ENCODE measurements around the gene SV2C. TPM values are rescaled to one million over a fixed set of nuclear protein-coding genes. Genes with fewer than 3 reads are reported as not detected.

Gene SV2C
- total RNA-seq, 1 donor from 2014 or later, result 0.05 TPM

DNA sequence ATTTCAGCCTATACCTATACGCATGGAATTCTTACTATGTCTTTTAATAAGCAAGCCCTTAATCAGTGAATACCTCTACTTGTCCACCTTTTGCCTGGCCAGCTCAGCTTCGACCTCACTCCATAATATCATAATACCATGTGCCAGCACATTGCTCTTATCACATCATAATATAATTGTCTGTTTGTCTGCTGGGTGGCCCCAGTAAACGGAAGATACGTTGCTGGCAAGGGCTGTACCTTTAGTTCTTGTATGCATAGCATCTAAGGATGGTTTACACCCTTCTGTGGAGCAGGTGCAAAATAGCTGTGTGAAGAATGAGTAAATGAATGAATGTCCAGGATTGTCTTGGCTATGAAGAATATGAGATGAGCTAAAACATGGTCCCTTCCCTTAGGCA, 29.9 kb downstream of the SV2C start:
- intact Hi-C loops (cut with micrococcal nuclease), result no loop called here
- Mint-ChIP-seq H3K36me3 (ENCODE audit: low read depth) (no peaks in the 10 kb centered on the region), H3K4me1 (ENCODE audit: low read depth) (no peaks in the 10 kb centered on the region), H3K27ac (no peak overlapping the region), H3K27me3 (ENCODE audit: low read depth) (peaks cover 15% of the 10 kb centered on the region), H3K9me3 (no peaks in the 10 kb centered on the region), H3K4me3 (ENCODE audit: low read depth) (no peak overlapping the region)
- DNase-seq (ENCODE audit: low spot score), result no peak

DNA sequence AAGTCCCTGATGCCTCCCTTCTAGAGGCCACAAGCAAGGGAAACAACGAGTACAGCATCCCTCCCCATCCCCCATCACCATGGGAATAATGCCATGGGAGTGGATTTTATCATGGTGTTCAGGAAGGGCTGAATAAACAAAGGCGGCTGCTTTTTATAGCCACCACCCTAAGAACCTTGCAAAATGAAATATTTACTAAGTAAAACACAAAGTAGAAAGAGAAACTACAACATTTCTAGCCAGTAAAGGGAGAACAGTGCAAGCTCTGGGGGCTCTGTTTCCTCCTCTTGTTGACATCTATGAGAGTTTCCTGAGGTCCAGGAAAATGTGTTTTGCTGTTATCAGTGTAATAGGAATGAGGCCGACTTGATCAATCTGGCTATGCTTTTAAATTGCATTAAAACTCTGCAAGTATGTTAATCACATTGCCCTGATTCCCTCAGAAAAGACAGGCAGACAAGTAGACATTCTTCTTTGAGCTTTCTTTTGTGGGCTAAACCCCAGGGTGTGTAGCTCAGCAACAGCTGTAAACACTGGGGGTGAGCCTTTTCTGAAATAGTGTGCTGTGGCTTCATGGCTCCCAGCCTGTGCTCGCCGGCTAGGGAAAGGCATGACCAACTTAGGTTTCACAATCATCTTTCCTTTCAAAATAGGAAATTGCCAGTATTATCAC, 31.1 kb downstream of the SV2C start:
- Mint-ChIP-seq H3K9me3 (no peaks in the 10 kb centered on the region), H3K27ac (no peak overlapping the region), H3K4me3 (ENCODE audit: low read depth) (no peak overlapping the region), H3K36me3 (ENCODE audit: low read depth) (no peaks in the 10 kb centered on the region), H3K27me3 (ENCODE audit: low read depth) (peaks cover 14% of the 10 kb centered on the region), H3K4me1 (ENCODE audit: low read depth) (no peaks in the 10 kb centered on the region)
- no peak for DNase-seq (ENCODE audit: low spot score)
- intact Hi-C loops (cut with micrococcal nuclease), result no loop called here

DNA sequence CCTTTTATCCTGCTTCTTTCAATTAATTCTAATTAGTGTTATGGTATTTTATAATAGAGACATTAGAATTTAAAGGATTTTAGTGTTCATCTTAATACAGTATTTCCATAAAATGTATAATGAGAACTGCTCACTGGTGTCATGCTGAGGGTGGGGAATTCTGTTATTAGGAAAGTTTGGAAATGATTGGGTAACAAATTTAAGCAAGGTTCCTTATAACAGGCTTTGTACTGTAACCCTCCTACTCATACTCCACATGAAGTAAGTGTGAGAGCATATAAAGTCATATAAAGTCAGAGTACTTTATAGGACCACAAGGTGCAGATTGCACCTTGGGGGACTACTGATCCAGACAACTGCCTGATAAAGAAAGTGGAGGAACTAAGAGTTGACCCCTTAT, 42.2 kb downstream of the SV2C start:
- Mint-ChIP-seq H3K27me3 (ENCODE audit: low read depth) (peaks cover 2% of the 10 kb centered on the region), H3K27ac (no peak overlapping the region), H3K4me1 (ENCODE audit: low read depth) (no peaks in the 10 kb centered on the region), H3K36me3 (ENCODE audit: low read depth) (no peaks in the 10 kb centered on the region), H3K4me3 (ENCODE audit: low read depth) (no peak overlapping the region), H3K9me3 (no peaks in the 10 kb centered on the region)
- intact Hi-C loops (cut with micrococcal nuclease), result no loop called here
- DNase-seq (ENCODE audit: low spot score), result no peak

DNA sequence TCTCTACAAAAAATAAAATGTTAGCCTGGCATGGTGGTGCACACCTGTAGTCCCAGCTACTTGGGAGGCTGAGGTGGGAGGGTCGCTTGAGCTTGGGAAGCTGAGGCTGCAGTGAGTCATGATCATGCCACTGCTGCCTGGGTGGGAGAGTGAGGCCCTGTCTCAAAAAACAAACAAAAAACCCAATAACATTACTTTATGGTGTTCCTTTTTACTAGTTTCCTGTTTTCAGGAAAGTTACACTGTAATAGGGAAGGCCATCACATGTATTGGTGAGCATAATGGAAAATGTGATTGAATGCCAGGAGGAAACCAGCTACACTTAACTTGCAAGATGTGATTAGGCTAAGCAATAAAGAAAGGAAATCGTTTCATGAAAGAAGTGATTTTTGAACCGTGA, 42.7 kb downstream of the SV2C start:
- peaks cover 5% of the 10 kb centered on the region for H3K27me3 Mint-ChIP-seq (ENCODE audit: low read depth)
- H3K36me3 Mint-ChIP-seq (ENCODE audit: low read depth), result no peaks in the 10 kb centered on the region
- intact Hi-C loops (cut with micrococcal nuclease), result no loop called here
- H3K27ac Mint-ChIP-seq, result no peak overlapping the region
- DNase-seq (ENCODE audit: low spot score), result no peak
- H3K4me1 Mint-ChIP-seq (ENCODE audit: low read depth), result no peaks in the 10 kb centered on the region
- H3K4me3 Mint-ChIP-seq (ENCODE audit: low read depth), result no peak overlapping the region
- no peaks in the 10 kb centered on the region for H3K9me3 Mint-ChIP-seq

- Mint-ChIP-seq H3K36me3 (ENCODE audit: low read depth) (no peaks in the 10 kb centered on the region), H3K4me1 (ENCODE audit: low read depth) (no peaks in the 10 kb centered on the region), H3K27ac (no peak overlapping the region), H3K27me3 (ENCODE audit: low read depth) (peaks cover 25% of the 10 kb centered on the region), H3K4me3 (ENCODE audit: low read depth) (no peak overlapping the region), H3K9me3 (no peaks in the 10 kb centered on the region)
- intact Hi-C loops (cut with micrococcal nuclease), result no loop called here
- no peak for DNase-seq (ENCODE audit: low spot score)
These were observed 50.8 kb downstream of the SV2C start for GRCh38 chr5:76134003-76134402.

DNA sequence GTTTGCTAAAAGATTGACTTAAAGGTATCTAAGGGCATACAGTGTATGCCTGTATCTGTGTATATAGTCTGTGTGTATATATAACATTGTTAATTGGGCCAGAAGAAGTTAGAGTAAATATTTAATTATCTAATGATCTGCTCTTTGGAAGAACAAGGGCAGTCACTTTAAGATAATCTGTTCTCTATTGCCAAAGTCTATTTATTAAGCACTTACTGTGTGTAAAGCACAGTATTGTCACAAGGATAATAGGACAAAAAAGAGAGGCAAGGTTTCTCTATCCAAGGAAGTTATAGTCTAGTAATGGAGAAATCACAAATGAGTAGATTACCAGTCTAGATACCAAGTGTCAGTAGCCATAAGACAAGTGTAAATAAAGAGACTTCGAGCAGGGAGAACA, 51.5 kb downstream of the SV2C start:
- Mint-ChIP-seq H3K27ac (no peak overlapping the region), H3K36me3 (ENCODE audit: low read depth) (no peaks in the 10 kb centered on the region), H3K4me1 (ENCODE audit: low read depth) (no peaks in the 10 kb centered on the region), H3K4me3 (ENCODE audit: low read depth) (no peak overlapping the region), H3K9me3 (no peaks in the 10 kb centered on the region), H3K27me3 (ENCODE audit: low read depth) (peaks cover 28% of the 10 kb centered on the region)
- intact Hi-C loops (cut with micrococcal nuclease), result no loop called here
- no peak for DNase-seq (ENCODE audit: low spot score)

DNA sequence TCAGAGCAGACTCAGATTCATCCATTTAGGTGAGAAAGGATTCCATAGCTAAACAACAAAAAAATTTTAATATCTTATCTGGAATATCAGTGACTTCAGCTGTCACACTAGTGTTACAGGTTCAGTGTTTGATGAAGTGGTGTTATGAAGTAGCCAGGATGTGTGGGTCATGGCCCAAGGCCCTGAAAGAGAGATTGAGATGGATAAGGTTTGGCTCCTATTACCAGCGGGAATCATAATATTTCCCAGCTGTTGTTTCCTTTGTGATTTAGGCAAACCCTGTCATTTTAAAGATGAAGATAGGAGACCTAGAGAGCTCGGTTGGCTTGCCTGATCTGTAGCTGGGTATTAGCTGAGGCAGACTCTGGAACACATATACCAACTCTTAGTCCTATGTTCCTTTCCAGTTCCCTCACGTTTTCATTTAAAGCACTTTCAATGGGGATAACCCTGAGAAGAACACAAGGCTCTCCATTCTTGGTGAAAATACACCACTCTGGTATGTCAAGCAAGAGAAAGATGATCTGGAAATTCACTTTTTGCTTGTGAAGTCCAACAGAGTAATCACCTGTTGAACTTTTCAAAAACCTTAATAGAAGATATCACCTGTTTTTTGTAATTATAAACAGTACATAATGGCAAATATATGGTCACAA, 54.8 kb downstream of the SV2C start:
- DNase-seq (ENCODE audit: low spot score), result no peak

DNA sequence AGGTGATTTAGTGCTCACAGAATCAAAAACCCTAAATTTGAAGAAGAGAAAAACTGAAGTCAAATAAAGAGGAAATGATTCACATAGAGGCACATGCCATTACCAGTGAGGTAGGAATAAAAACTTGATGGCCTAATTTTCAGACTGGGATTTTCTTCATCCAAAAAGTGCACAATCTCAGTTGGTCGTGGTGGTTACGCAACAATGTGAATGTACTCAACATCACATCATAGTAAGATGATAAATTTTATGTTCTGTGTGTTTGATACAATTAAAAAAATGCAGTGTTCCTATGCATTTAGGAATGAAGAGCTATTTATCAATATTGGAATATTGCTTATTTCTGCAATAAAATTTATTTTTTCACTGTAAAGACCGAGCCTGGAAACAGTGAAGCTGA, 60.7 kb downstream of the SV2C start:
- no peak for DNase-seq (ENCODE audit: low spot score)
- Mint-ChIP-seq H3K27ac (no peak overlapping the region), H3K9me3 (no peaks in the 10 kb centered on the region), H3K4me1 (ENCODE audit: low read depth) (no peaks in the 10 kb centered on the region), H3K4me3 (ENCODE audit: low read depth) (no peak overlapping the region), H3K36me3 (ENCODE audit: low read depth) (no peaks in the 10 kb centered on the region), H3K27me3 (ENCODE audit: low read depth) (peaks cover 11% of the 10 kb centered on the region)
- intact Hi-C loops (cut with micrococcal nuclease), result no loop called here

More for the DNA sequence above, 54.8 kb downstream of the SV2C start:
- no peaks in the 10 kb centered on the region for H3K9me3 Mint-ChIP-seq
- no peaks in the 10 kb centered on the region for H3K4me1 Mint-ChIP-seq (ENCODE audit: low read depth)
- intact Hi-C loops (cut with micrococcal nuclease), result no loop called here
- H3K27ac Mint-ChIP-seq, result no peak overlapping the region
- H3K4me3 Mint-ChIP-seq (ENCODE audit: low read depth), result no peak overlapping the region
- no peaks in the 10 kb centered on the region for H3K36me3 Mint-ChIP-seq (ENCODE audit: low read depth)
- peaks cover 23% of the 10 kb centered on the region for H3K27me3 Mint-ChIP-seq (ENCODE audit: low read depth)

GRCh38 chr5:76144513-76145274, 61.5 kb downstream of the SV2C start:
- Mint-ChIP-seq H3K9me3 (no peaks in the 10 kb centered on the region), H3K27ac (no peak overlapping the region), H3K36me3 (ENCODE audit: low read depth) (no peaks in the 10 kb centered on the region), H3K27me3 (ENCODE audit: low read depth) (peaks cover 8% of the 10 kb centered on the region), H3K4me3 (ENCODE audit: low read depth) (no peak overlapping the region), H3K4me1 (ENCODE audit: low read depth) (no peaks in the 10 kb centered on the region)
- intact Hi-C loops (cut with micrococcal nuclease), result no loop called here
- DNase-seq (ENCODE audit: low spot score), result no peak

- Mint-ChIP-seq H3K27ac (no peak overlapping the region), H3K27me3 (ENCODE audit: low read depth) (peaks cover 9% of the 10 kb centered on the region), H3K36me3 (ENCODE audit: low read depth) (no peaks in the 10 kb centered on the region), H3K4me3 (ENCODE audit: low read depth) (no peak overlapping the region), H3K9me3 (no peaks in the 10 kb centered on the region), H3K4me1 (ENCODE audit: low read depth) (no peaks in the 10 kb centered on the region)
- DNase-seq (ENCODE audit: low spot score), result no peak
- intact Hi-C loops (cut with micrococcal nuclease), result no loop called here
These were observed 62.8 kb downstream of the SV2C start for GRCh38 chr5:76145945-76146344.

GRCh38 chr5:76149636-76150035, 66.5 kb downstream of the SV2C start:
- no peak for DNase-seq (ENCODE audit: low spot score)
- Mint-ChIP-seq H3K4me1 (ENCODE audit: low read depth) (no peaks in the 10 kb centered on the region), H3K27ac (no peak overlapping the region), H3K4me3 (ENCODE audit: low read depth) (no peak overlapping the region), H3K9me3 (no peaks in the 10 kb centered on the region), H3K36me3 (ENCODE audit: low read depth) (no peaks in the 10 kb centered on the region), H3K27me3 (ENCODE audit: low read depth) (peaks cover 16% of the 10 kb centered on the region)
- intact Hi-C loops (cut with micrococcal nuclease), result no loop called here

DNA sequence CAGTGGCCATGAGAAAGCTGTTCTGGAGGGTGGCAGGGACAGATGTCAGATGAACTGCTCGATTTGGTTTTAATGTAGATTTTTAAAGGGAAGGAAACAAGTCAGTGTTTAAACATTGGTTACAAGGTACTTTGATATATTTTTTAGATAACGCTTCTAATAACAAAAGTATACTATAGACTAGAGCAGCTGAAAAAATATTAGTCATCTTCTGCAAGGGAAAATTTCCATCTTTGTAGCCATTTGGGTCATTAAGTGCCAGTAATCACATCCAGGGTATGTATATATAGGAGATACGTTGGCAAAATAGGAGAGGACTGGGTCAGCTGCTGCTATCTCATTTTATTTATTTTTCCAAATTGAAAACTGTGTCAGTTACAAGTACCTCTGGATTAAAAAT, 69.0 kb downstream of the SV2C start:
- no peak overlapping the region for H3K4me3 Mint-ChIP-seq (ENCODE audit: low read depth)
- no peaks in the 10 kb centered on the region for H3K4me1 Mint-ChIP-seq (ENCODE audit: low read depth)
- peaks cover 23% of the 10 kb centered on the region for H3K27me3 Mint-ChIP-seq (ENCODE audit: low read depth)
- no peaks in the 10 kb centered on the region for H3K9me3 Mint-ChIP-seq
- H3K27ac Mint-ChIP-seq, result no peak overlapping the region
- no peak for DNase-seq (ENCODE audit: low spot score)
- intact Hi-C loops (cut with micrococcal nuclease), result no loop called here
- H3K36me3 Mint-ChIP-seq (ENCODE audit: low read depth), result no peaks in the 10 kb centered on the region

DNA sequence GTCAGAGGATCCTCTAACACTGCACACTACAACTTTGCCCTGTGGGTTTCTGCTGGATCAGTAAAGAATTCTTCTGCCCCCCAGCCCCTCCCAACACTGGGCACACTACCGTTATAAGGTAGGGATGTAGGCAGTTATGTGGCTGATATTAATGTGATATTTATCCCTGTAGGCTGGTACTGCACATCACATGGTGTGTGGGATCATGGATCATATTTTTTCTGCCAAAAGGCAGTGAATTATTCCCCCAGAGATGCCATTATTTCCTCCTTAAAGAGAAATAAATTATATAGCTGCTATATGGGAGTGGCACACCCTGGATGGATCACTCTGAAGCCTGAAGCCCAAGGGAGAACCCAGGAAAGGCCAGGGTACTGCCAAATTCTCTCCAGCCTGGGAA, 69.5 kb downstream of the SV2C start:
- Mint-ChIP-seq H3K27me3 (ENCODE audit: low read depth) (peaks cover 26% of the 10 kb centered on the region), H3K27ac (no peak overlapping the region), H3K4me1 (ENCODE audit: low read depth) (no peaks in the 10 kb centered on the region), H3K4me3 (ENCODE audit: low read depth) (no peak overlapping the region), H3K9me3 (no peaks in the 10 kb centered on the region), H3K36me3 (ENCODE audit: low read depth) (no peaks in the 10 kb centered on the region)
- intact Hi-C loops (cut with micrococcal nuclease), result no loop called here
- DNase-seq (ENCODE audit: low spot score), result no peak
